GM19467 (cell line): ENCODE measurements around the gene PPP2CA.
"Not testable (repeated sequence)": the region's sequence is repeated elsewhere in the genome, so short reads cannot be mapped to it uniquely, and the experiment has no call there.

Source experiments
- ATAC-seq: cut with Tn5 transposase; IDR thresholded peaks from one replicate; pipeline ENCODE4 v1.9.1; 2021; ENCODE audit warnings: mild to moderate bottlenecking, moderate library complexity; ENCODE audit not compliant: unreplicated experiment

Gene PPP2CA

GRCh38 chr5:134225780-134226440 lies at the start of gene PPP2CA:
Gene PPP2CA, minus strand, starts transcription at chr5:134226073. Its CDS starts 212 bp downstream, at chr5:134225861.
- peak; percentile 79 for ATAC-seq

GRCh38 chr5:134273642-134274395 lies 47.9 kb upstream of the PPP2CA start:
- ATAC-seq = no peak

GRCh38 chr5:134271059-134271458 lies 45.2 kb upstream of the PPP2CA start:
- ATAC-seq = no peak

GRCh38 chr5:134268919-134269318 lies 43.0 kb upstream of the PPP2CA start:
- ATAC-seq = no peak

GRCh38 chr5:134268019-134268601 lies 42.2 kb upstream of the PPP2CA start:
- ATAC-seq = no peak

- no peak for ATAC-seq
Observed at GRCh38 chr5:134267366-134268018, 41.6 kb upstream of the PPP2CA start.

- no peak for ATAC-seq
Observed at GRCh38 chr5:134263801-134264200, 37.9 kb upstream of the PPP2CA start.

GRCh38 chr5:134262629-134263028 lies 36.8 kb upstream of the PPP2CA start:
- ATAC-seq = not testable (repeated sequence)

GRCh38 chr5:134258896-134259295 lies 33.0 kb upstream of the PPP2CA start:
- ATAC-seq = no peak

GRCh38 chr5:134257176-134257575 lies 31.3 kb upstream of the PPP2CA start:
- no peak for ATAC-seq

- ATAC-seq = no peak
Observed at GRCh38 chr5:134255418-134256150, 29.7 kb upstream of the PPP2CA start.

GRCh38 chr5:134253368-134254153 lies 27.7 kb upstream of the PPP2CA start:
- not testable (repeated sequence) for ATAC-seq

GRCh38 chr5:134252671-134253070 lies 26.8 kb upstream of the PPP2CA start:
- ATAC-seq = no peak

- ATAC-seq = no peak
Observed at GRCh38 chr5:134250949-134251348, 25.1 kb upstream of the PPP2CA start.

GRCh38 chr5:134249469-134250379 lies 23.9 kb upstream of the PPP2CA start:
- no peak for ATAC-seq

- ATAC-seq = no peak
Observed at GRCh38 chr5:134248256-134248655, 22.4 kb upstream of the PPP2CA start.

GRCh38 chr5:134247428-134248224 lies 21.8 kb upstream of the PPP2CA start:
- no peak for ATAC-seq

GRCh38 chr5:134246771-134247427 lies 21.0 kb upstream of the PPP2CA start:
- ATAC-seq = no peak
